ENCODE data around the gene TRPM6. TPM values are rescaled to one million over a fixed set of nuclear protein-coding genes. Genes with fewer than 3 reads are reported as not detected.

Gene TRPM6
- total and polyA plus RNA-seq, 12 donors, result 0.10 to 0.60 (median 0.21) TPM

DNA sequence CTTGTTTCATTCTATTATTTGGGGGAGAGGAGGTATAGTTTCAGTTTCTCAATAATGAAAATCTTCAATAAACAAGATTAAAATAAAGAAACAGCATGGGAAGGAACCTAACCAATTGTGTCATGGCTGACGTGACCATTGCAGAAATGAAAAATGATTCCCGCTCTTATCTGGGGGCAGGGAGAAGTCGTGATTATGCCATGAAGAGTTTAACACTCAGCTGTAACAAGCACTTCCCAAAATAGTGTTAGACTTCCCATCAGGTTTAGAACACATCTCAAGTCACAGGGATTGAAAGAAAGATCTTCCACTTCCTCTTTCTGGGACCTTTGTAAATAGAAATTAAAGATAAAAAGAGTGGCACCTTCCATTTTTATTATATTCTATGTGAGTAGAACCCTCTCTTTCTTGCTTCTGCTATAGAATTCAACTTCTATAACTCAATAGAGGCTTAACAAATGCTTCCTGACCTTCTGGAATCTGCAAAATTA, 122.2 kb downstream of the TRPM6 start:
- peaks cover 0 to 7% (median 0%) of the 10 kb centered on the region in 9 donors for H3K4me1 ChIP-seq
- H3K36me3 ChIP-seq, result no peaks in the 10 kb centered on the region
- H3K27me3 ChIP-seq, result peaks cover 0 to 3% (median 0%) of the 10 kb centered on the region in 7 donors
- no peak overlapping the region for H3K4me3 ChIP-seq
- intact Hi-C loops (cut with DNase I), result no loop called here
- WGBS, 2 donors, result 18 to 31% methylated on average over 3 of the region's 3 CpGs
- TF ChIP-seq, protein P1, sequence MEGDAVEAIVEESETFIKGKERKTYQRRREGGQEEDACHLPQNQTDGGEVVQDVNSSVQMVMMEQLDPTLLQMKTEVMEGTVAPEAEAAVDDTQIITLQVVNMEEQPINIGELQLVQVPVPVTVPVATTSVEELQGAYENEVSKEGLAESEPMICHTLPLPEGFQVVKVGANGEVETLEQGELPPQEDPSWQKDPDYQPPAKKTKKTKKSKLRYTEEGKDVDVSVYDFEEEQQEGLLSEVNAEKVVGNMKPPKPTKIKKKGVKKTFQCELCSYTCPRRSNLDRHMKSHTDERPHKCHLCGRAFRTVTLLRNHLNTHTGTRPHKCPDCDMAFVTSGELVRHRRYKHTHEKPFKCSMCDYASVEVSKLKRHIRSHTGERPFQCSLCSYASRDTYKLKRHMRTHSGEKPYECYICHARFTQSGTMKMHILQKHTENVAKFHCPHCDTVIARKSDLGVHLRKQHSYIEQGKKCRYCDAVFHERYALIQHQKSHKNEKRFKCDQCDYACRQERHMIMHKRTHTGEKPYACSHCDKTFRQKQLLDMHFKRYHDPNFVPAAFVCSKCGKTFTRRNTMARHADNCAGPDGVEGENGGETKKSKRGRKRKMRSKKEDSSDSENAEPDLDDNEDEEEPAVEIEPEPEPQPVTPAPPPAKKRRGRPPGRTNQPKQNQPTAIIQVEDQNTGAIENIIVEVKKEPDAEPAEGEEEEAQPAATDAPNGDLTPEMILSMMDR (IDR thresholded peaks at IDR 0.05), result no peak
- H3K9me3 ChIP-seq, result no peaks in the 10 kb centered on the region
- no peak overlapping the region for H3K27ac ChIP-seq
- ATAC-seq (peak in 1 of 8 donors; percentile 74), DNase-seq (no peak)

DNA sequence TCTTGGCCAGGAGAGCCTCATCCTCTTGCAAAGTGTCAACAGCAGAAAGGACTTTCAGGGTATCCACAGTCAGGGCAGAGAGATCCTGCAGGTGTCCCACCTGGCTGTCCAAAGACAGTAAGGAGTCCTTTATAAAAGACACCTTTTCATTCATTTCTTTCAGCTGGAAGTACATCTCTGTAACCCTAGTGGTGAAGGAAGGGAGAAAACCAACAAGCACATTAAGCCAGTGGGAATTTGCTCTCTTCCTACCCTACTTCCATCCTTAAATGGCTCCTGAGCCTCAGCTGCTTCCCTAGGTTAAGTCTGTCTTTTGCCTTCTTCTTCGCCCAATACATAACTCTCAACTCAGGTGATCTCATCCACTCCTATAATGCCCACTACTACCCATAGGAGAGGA, 124.8 kb downstream of the TRPM6 start:
- no peaks in the 10 kb centered on the region for H3K36me3 ChIP-seq
- no peak overlapping the region for H3K27ac ChIP-seq
- intact Hi-C loops (cut with DNase I), result no loop called here
- no peak for DNase-seq
- ATAC-seq, result no peak
- peaks cover 0 to 7% (median 0%) of the 10 kb centered on the region in 9 donors for H3K4me1 ChIP-seq
- no peak overlapping the region for H3K4me3 ChIP-seq
- 91 to 98% methylated on average over 1 of the region's 1 CpG for WGBS, 2 donors
- TF ChIP-seq, protein P1 (IDR thresholded peaks at IDR 0.05), result no peak
- no peaks in the 10 kb centered on the region for H3K27me3 ChIP-seq
- no peaks in the 10 kb centered on the region for H3K9me3 ChIP-seq

DNA sequence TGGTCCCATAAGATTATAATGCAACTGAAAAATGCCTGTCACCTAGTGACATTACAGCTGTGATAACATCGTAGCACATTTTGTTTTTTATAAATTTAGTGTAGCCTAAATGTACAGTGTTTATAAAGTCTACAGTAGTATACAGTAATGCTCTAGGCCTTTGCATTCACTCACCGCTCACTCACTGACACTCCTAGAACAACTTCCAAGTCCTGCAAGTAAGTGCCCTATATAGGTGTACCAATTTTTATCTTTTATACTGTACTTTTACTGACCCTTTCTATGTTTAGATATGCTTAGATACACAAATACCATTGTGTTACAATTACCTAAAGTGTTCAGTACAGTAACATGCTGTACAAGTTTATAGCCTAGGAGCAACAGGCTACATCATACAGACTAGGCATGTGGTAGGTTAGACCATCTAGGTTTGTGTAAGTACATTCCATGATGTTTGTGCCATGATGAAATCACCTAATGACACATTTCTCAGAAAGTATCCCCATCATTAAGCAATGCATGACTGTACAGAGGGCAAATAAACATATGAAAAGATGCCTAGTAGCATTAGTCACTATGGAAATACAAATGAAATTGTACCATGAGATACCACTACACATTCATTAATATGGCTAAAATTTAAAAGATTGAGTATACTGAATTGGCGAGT, 127.6 kb downstream of the TRPM6 start:
- ATAC-seq (no peak), DNase-seq (no peak)
- Histone ChIP-seq H3K27me3 (no peaks in the 10 kb centered on the region), H3K4me1 (peaks cover 0 to under 1% (median 0%) of the 10 kb centered on the region in 9 donors), H3K27ac (no peak overlapping the region), H3K36me3 (no peaks in the 10 kb centered on the region), H3K4me3 (no peak overlapping the region), H3K9me3 (no peaks in the 10 kb centered on the region)
- WGBS, 2 donors, result 90 to 92% methylated on average over 3 of the region's 3 CpGs
- TF ChIP-seq, protein P1 (IDR thresholded peaks at IDR 0.05), result no peak
- intact Hi-C loops (cut with DNase I), result no loop called here

DNA sequence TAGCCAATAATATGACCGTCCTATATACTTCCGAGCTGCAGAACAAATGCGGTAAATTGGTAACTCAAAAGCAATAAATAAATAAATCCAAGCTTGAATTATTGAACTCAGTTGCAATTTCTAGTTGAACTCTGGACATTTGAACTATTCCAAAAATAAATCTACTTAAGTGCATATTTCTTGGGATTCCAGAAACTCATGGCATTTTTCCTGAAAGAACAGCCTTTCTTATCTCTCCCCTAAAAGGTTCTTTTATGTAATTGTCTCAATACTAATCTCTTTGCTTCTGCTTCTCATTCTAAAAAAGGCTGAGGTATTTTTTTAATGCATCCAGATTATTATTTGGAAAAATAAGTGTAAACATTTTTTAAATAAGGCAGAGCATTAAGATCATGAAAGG, 131.7 kb downstream of the TRPM6 start:
- H3K27me3 ChIP-seq, result no peaks in the 10 kb centered on the region
- no peak overlapping the region for H3K27ac ChIP-seq
- H3K4me3 ChIP-seq, result no peak overlapping the region
- TF ChIP-seq, protein P1 (IDR thresholded peaks at IDR 0.05), result no peak
- H3K4me1 ChIP-seq, result no peaks in the 10 kb centered on the region
- WGBS, 2 donors, result 89 to 93% methylated on average over 3 of the region's 3 CpGs
- intact Hi-C loops (cut with DNase I), result no loop called here
- no peak for ATAC-seq
- DNase-seq, result no peak
- H3K9me3 ChIP-seq, result no peaks in the 10 kb centered on the region
- no peaks in the 10 kb centered on the region for H3K36me3 ChIP-seq
